Subcutaneous adipose tissue (tissue), 4 donors: ENCODE data around the gene SPARCL1. TPM values are rescaled to one million over a fixed set of nuclear protein-coding genes. Genes with fewer than 3 reads are reported as not detected.

Experiments
- CTCF ChIP-seq: fragments of 450-650 bp; IDR thresholded peaks from one replicate; pipeline ENCODE4 v1.5.1; 2016; ENCODE audit warnings: low read depth, mild to moderate bottlenecking, control low read depth, antibody characterized with exemption, moderate library complexity
- total RNA-seq, 4 donors: library from RNA; depleted of rRNA; stranded (reverse); fragments of >200 nt; gene quantifications; one replicate each; pipeline ENCODE4 v1.1.0, GENCODE V29; 2016

SPARCL1 gene
- total RNA-seq, 4 donors from 2014 or later: 270 to 613 (median 543) TPM

GRCh38 chr4:87430038-87430437 lies 99.1 kb downstream of the SPARCL1 start:
- TF ChIP-seq CTCF: no peak

GRCh38 chr4:87428979-87429378 lies 100.2 kb downstream of the SPARCL1 start:
- TF ChIP-seq CTCF: no peak

GRCh38 chr4:87427518-87427868 lies 101.7 kb downstream of the SPARCL1 start:
- no peak for TF ChIP-seq CTCF

GRCh38 chr4:87426865-87427517 lies 102.2 kb downstream of the SPARCL1 start:
- no peak for TF ChIP-seq CTCF

- no peak for TF ChIP-seq CTCF
Measured at GRCh38 chr4:87425711-87426110, 103.5 kb downstream of the SPARCL1 start.

Other genes starting within 250 kb of the SPARCL1 start
- gene HSD17B13, start 206.5 kb downstream of the SPARCL1 start, total RNA-seq: 10 to 100 TPM in 1 of 4 donors, 1 to 10 TPM in 3; 1.4 to 11.9 (median 4.9) TPM
- gene HSD17B11, start 138.2 kb downstream of the SPARCL1 start, total RNA-seq: 100 to 1,000 TPM in 3 of 4 donors, 10 to 100 TPM in 1; 78.9 to 143 (median 127) TPM
- gene NUDT9, start 106.8 kb downstream of the SPARCL1 start, total RNA-seq: 10 to 100 TPM; 12.6 to 30.3 (median 17.1) TPM
- not detected for gene DSPP, start 79.2 kb upstream of the SPARCL1 start, total RNA-seq
- not detected for gene DMP1, start 120.9 kb upstream of the SPARCL1 start, total RNA-seq